ENCODE data around the gene MVB12B.

- TF ChIP-seq CTCF (IDR thresholded peaks at IDR 0.05): no peak
- no peak for TF ChIP-seq POLR2A (IDR thresholded peaks at IDR 0.05)
- no peak for TF ChIP-seq POLR2AphosphoS5 (IDR thresholded peaks at IDR 0.05)
- no peak for TF ChIP-seq EP300 (IDR thresholded peaks at IDR 0.05)
Measured at GRCh38 chr9:126554292-126554691, 227.7 kb downstream of the MVB12B start.
